CD4-positive, alpha-beta T cell treated with Interferon gamma for 1 hour (primary cell): ENCODE data around the gene TGFB1I1.
"Not testable (repeated sequence)": the region's sequence is repeated elsewhere in the genome, so short reads cannot be mapped to it uniquely, and the experiment has no call there.

ENCODE experiments used
- DNase-seq: peaks from one replicate; pipeline ENCODE4 v3.0.0-alpha.2; 2020

Gene TGFB1I1

GRCh38 chr16:31489616-31490584 lies 17.9 kb downstream of the TGFB1I1 start:
- no peak for DNase-seq

GRCh38 chr16:31491778-31492418 lies 19.9 kb downstream of the TGFB1I1 start:
- DNase-seq, result no peak

DNA sequence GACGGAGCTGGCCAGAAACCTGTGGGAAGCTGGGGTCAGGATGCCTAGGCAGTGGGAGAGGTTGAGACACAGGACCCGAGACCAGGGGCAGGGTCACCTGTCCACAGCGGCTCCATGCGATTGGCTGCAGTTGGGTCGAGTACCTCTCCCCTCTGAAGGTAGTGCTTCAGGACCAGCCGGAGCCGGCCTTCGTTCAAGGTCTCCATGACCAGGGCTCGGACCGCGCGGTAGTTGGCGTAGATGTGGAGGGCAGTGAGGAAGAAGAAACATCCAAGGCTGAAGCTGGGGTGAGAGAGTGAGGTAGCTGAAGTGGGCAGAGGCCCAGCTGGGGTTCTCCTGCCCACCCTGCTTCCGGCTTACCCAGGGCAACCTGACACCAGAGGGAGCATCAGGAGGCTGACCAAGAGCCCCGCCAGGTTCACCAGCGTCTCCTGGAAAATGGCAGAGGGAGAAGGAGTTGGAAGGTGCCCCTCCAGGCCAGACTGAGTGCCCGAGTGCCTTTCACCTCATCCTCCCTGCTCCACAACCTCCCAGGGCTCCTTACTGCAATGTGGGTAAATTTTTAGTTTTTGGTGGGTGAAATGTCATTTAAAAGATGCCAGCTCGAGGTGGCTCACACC lies 21.7 kb downstream of the TGFB1I1 start:
- DNase-seq, result no peak

GRCh38 chr16:31496670-31497069 lies 24.7 kb downstream of the TGFB1I1 start:
- no peak for DNase-seq

GRCh38 chr16:31498493-31498892 lies 26.5 kb downstream of the TGFB1I1 start:
- DNase-seq, result no peak

- DNase-seq, result no peak
These were observed 28.0 kb downstream of the TGFB1I1 start for GRCh38 chr16:31499928-31500327.

DNA sequence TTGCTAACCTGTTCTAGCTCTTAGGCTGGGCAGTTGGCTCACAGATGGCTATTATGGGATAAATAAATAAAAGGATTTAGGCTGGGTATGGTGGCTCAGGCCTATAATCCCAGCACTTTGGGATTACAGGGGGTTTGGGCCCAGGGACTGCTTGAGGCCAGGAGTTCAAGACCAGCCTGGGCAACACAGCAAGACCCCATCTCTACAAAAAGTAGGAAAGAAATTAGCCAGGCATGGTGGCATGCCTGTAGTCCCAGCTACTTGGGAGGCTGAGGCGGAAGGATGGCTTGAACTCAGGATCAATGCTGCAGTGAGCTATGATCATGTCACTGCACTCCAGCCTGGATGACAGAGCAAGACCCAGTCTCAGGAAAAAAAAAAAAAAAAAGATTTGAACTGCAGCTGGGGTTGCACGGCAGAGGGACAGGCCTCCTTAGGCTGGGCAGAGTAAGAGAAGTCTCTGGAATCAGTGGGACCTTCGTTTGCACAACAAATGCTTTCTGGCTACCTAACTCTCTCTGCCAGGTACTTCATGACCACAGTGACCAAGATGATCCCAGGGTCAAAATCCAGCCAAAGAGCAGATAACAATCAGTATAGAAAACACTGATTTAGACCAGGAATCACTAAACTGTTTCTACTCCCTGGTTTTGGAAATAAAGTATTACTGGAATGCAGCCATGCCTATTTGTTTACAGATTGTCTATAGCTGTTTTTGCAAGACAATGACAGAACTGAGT lies 29.4 kb downstream of the TGFB1I1 start:
- DNase-seq, result no peak

DNA sequence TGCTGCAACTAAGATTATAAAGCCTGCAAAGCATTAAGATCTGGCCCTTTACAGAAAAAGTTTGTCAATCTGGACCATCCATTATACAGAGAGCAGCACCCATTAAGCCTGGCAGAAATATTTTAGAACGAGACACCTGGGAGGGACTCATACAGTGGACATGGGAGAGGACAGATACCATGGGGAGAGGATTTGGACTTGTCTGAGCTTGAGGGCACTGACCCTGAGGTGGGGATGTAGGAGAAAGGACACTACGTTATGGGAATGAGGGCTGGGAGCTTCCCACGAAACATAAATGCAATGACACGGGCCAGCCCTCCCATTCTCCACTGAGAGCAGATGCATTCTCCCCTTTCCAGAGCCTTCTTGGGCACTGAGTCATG lies 30.0 kb downstream of the TGFB1I1 start:
- no peak for DNase-seq

DNA sequence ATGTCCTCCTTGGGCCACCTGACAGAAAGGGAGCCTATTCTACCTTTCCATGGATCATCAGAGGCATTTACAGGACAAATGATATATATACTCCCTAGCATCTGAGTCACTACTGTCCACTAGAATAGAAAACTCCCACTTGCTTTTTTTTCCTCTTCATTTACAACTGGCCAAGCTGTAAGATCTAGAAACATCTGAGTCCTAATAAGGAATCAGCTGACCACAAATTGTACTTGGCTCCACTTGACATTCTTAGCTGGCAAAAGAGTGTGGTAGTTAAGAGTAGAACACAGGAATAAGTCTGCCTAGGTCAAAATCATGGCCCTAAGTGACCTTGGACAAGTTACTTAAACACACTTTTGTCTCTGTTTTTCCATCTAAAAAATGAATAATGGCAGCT lies 31.0 kb downstream of the TGFB1I1 start:
- DNase-seq, result no peak

DNA sequence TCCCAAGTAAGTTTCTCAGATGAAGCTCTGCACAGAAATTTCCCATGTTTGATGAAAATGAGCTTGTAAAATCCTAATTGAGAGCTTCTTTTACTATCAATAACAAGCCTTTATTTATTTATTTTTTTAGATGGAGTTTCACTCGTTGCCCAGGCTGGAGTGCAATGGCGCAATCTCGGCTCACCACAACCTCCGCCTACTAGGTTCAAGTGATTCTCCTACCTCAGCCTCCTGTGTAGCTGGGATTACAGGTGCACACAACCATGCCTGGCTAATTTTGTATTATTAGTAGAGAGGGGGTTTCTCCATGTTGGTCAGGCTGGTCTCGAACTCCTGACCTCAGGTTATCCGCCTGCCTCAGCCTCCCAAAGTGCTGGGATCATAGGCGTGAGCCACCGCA lies 31.6 kb downstream of the TGFB1I1 start:
- DNase-seq, result not testable (repeated sequence)

DNA sequence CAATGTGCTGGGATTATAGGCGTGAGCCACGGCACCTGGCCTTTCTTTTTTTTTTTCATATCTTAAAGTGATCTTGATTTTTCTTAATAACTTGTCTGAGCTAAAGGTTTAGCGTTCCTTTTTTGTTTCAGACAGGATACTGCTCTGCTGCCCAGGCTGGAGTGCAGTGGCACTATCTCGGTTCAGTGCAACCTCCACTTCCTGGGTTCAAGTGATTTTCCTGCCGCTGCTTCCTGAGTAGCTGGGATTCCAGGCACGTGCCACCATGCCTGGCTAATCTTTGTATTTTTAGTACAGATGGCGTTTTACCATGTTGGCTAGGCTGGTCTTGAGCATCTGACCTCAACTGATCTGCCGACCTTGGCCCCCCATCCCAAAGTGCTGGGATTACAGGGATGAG lies 32.2 kb downstream of the TGFB1I1 start:
- DNase-seq, result no peak

DNA sequence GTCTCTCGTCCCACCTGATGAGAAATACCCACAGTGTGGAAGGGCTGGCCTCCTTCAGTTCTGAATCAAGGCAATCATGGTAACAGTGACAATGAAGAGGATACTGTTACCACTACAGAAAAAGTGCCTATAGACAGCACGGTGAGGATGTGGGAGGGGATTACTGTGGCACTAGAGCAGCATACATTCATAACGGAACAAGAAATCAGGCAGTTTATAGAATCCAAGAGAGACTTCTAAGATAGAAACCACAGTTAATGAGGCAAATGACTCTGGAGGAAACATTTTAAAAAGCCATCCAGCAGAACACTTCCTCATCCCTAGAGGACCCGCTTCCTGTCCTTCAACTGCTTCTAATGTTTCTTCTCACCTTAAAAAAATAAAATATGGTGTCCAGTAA lies 33.5 kb downstream of the TGFB1I1 start:
- no peak for DNase-seq

DNA sequence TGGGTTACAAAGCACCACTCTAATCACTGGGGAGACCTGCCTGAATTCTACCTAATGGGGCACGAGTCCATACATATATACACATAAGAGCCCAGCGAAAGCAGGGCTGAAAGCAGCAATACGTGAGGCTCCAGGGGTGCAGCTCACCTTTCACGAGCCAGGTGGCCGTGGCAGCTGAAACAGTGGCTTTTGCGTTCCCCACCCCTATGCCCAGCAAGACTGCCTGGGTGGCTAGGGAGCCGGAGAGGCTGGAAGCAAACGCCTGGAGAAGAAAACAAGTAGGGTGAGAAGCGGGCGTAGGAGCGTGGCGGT lies 35.6 kb downstream of the TGFB1I1 start:
- DNase-seq, result no peak

- DNase-seq, result peak; percentile 82
These were observed 36.2 kb downstream of the TGFB1I1 start, which contains the start of gene RUSF1 for GRCh38 chr16:31507929-31508705. TSS of gene RUSF1 (minus strand) at chr16:31508391. CDS start at chr16:31508373, 18 bp downstream.

DNA sequence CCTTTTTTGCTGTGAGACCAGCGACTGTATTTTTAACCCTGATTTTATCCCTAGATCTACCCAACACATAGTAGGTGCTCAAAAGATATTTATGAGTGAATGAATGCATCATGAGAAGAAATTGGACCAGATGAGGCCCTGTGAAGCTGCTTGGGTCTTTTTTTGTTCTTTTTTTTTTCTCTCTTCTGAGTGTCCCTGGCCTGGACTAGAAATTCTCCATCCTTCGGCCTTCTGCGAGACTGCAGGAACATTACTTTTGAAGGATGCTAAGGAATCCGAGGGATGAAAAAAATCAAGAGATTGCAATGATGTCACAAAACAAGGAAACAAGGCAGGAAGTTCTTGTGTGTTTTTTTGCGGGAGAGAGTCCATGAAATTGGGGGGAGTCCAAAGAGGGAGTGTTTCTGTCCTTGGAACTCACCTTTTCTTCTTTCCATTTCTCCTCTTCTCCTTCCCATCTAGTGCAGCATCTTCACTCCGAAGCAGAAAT lies 36.8 kb downstream of the TGFB1I1 start:
- DNase-seq, result no peak

GRCh38 chr16:31513126-31513525 lies 41.2 kb downstream of the TGFB1I1 start:
- DNase-seq, result no peak

- DNase-seq, result no peak
These were observed 41.9 kb downstream of the TGFB1I1 start for GRCh38 chr16:31513884-31514283.

DNA sequence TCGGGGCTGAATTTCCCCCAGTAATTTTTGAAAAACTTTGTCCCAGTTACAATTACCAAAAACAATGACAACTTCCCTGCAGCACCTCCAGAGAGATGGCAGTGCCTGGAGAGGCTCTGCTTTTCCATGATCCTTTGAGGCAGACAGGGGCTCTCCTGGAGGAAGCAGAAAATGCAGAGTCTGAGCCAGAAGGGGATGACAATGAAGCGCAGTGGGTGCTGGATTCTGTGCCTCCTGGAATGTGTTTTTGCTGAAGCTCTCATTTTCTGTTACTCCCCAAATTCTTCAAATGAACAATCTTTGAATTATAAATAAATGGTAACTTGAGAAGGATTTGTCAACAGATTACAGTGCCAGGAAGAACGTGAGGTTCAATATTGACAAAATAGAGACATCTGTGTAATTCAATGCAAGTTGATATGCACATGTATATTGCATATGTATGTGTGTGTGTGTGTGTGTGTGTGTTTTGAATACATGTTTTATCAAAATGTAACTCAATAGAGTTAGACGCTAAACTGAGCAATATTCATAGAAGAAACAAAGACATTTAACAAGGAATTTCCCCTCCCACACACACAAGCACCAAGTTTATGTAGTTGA lies 45.9 kb downstream of the TGFB1I1 start:
- no peak for DNase-seq

DNA sequence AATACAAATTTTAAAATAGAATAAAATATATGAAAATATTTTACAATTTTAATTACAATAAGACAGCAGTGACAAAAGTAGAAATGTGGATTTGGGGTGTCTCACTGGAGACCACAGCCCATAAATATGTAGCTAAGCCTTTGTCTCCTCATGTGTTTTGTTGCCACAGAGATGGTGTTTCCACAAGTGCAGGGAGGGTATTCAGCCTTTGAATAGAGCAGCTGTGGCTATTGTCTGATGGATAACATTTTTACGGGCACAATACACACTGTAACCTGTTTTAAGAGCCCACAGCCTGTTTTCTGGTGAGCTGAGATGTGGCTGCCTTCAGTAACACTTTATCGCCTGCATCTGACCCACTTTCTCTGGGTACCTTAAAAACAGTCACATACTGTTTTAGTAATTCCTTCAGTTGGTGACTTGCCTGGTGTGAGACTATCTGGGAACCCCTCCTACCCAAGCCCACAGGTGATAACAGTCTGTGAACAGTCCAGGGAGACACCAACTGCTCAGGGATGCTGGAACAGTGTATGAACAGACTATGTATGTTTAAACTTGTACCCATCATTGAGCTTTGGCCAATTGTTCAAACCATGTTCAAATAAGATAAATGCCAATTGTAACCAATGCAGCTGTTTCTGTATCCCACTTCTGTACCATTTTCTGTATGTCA lies 47.9 kb downstream of the TGFB1I1 start:
- DNase-seq, result no peak

- DNase-seq, result no peak
These were observed 49.4 kb downstream of the TGFB1I1 start for GRCh38 chr16:31521368-31521767.

- no peak for DNase-seq
These were observed 50.1 kb downstream of the TGFB1I1 start for GRCh38 chr16:31522071-31522470.
